ENCODE results near the gene LTBP1. TPM values are rescaled to one million over a fixed set of nuclear protein-coding genes. Genes with fewer than 3 reads are reported as not detected.

Gene LTBP1
- total and polyA plus RNA-seq, 10 of the 15 experiments (the other 5 are each of a cell fraction or from before 2014, with no cell fraction given), result 0.01 to 0.28 (median 0.12) TPM; not detected in 2

DNA sequence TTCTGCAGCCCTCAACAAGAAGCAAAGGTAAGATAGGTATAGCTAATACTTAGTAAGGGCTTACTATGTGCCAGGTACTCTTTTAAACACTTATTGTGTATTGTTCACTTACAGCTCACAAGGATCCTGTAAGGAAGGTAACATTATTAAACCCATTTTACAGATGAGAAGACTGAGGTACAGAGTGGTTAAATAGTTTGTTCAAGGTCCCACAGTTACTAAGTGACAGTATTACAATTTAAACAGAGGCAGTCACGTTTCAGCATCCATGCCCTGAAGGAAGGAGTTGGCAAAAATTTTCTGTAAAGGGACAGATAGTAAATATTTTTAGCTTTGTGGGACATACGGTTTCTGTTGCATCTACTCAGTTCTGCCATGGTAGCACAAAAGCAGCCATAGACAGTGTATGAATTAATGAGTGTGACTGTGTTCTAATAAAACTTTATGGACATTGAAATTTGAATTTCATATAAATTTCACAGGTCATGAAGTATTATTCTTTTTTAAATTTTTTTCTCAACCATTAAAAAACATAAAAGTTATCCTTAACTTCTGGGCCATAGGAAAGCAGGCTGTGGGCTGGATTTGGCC lies 75.7 kb downstream of the LTBP1 start:
- TF ChIP-seq MAX (IDR thresholded peaks at IDR 0.05; ENCODE audit: low read depth, low read length) (no peak), KAT2A (conservative IDR thresholded peaks at IDR 0.05; ENCODE audit: control insufficient read depth, low read depth, low read length) (no peak), IKZF1 (conservative IDR thresholded peaks at IDR 0.05) (no peak), MEF2A (IDR thresholded peaks at IDR 0.05; ENCODE audit: insufficient read depth, low read depth, low read length) (no peak), SP1 (IDR thresholded peaks at IDR 0.05; ENCODE audit: low read depth, low read length) (no peak), CREB1 (IDR thresholded peaks at IDR 0.05; ENCODE audit: low read depth) (no peak), BCLAF1 (IDR thresholded peaks at IDR 0.05) (no peak)
- ChIA-PET SMC1A (ENCODE audit: uncharacterized antibody, unreplicated experiment) (no interaction called here), RAD21 (ENCODE audit: unreplicated experiment) (no interaction called here), CTCF (no interaction called here), POLR2A (no interaction called here)
- no TSS peak for BruUV-seq (replicated peaks)
- no peaks in the 10 kb centered on the region for H4K20me1 ChIP-seq (ENCODE audit: control insufficient read depth, insufficient read depth)
- H3K27ac ChIP-seq (ENCODE audit: control insufficient read depth, insufficient read depth), result no peak overlapping the region
- H3K9ac ChIP-seq (ENCODE audit: control insufficient read depth, insufficient read depth, low read length), result no peak overlapping the region
- FAIRE-seq (no peak), DNase-seq (ENCODE audit: low read depth, low spot score) (no peak), ATAC-seq (no peak)
- intact Hi-C loops (cut with micrococcal nuclease; ENCODE audit: unreplicated experiment), result no loop called here
- no peaks in the 10 kb centered on the region for H3K36me3 ChIP-seq (ENCODE audit: control insufficient read depth in 2 of 2, insufficient read depth in 2 of 2, low read length in 1 of 2)
- H3K9me3 ChIP-seq (replicated peaks; ENCODE audit: control insufficient read depth, insufficient read depth, low read length), result no peaks in the 10 kb centered on the region
- H3K27me3 ChIP-seq (replicated peaks in 1 of 2; ENCODE audit: control insufficient read depth in 2 of 2, insufficient read depth in 2 of 2, low read length in 1 of 2), result peaks cover 0 to 4% of the 10 kb centered on the region in 2 experiments; a peak in 2 of 4 replicates
- in situ Hi-C loops (cut with MboI), result no loop called here
- no peak overlapping the region for H2AFZ ChIP-seq (ENCODE audit: control insufficient read depth, low read depth, low read length)
- H3K4me2 ChIP-seq (ENCODE audit: control insufficient read depth, insufficient read depth), result no peak overlapping the region
- no peaks in the 10 kb centered on the region for H3K4me1 ChIP-seq (ENCODE audit: control insufficient read depth, insufficient read depth, low read length)
- no peaks in the 10 kb centered on the region for H3K79me2 ChIP-seq (ENCODE audit: control insufficient read depth, insufficient read depth, low read length)
- 26% methylated on average over 2 of the region's 2 CpGs for WGBS (ENCODE audit: insufficient coverage, insufficient replicate concordance, low lambda C conversion rate, missing lambda C conversion rate)
- H3K4me3 ChIP-seq, result no peak overlapping the region

Data from GM12878 (cell line).